M059J (cell line): ENCODE data around the gene EFS. TPM values are rescaled to one million over a fixed set of nuclear protein-coding genes. Genes with fewer than 3 reads are reported as not detected.
"Not testable (repeated sequence)": the region's sequence is repeated elsewhere in the genome, so short reads cannot be mapped to it uniquely, and the experiment has no call there.

Experiments
- DNase-seq: peaks from one replicate; pipeline ENCODE4 v3.0.0-alpha.2; 2012; ENCODE audit warnings: low read depth
- total RNA-seq: library from RNA; depleted of rRNA; stranded (reverse); fragments of >200 nt; shearing (Covaris generic); gene quantifications from 2 replicates; pipeline ENCODE4 v1.2.3, GENCODE V29; 2014; rRNA removed

Gene EFS
- 0.12 and 0.64 TPM in 2 replicates for total RNA-seq

- DNase-seq, result no peak
These were observed at the start of gene EFS for GRCh38 chr14:23365036-23365731. EFS (minus strand) TSS chr14:23365172; CDS start chr14:23365025, 147 bp downstream.

- DNase-seq, result no peak
These were observed 49.3 kb upstream of the EFS start for GRCh38 chr14:23414254-23414653.

GRCh38 chr14:23413681-23414080, 48.7 kb upstream of the EFS start:
- no peak for DNase-seq

- DNase-seq, result no peak
These were observed 46.9 kb upstream of the EFS start for GRCh38 chr14:23411563-23412525.

GRCh38 chr14:23409966-23410635, 45.1 kb upstream of the EFS start:
- no peak for DNase-seq

GRCh38 chr14:23409475-23409874, 44.5 kb upstream of the EFS start:
- no peak for DNase-seq

GRCh38 chr14:23408307-23408630, 43.3 kb upstream of the EFS start:
- no peak for DNase-seq

GRCh38 chr14:23407516-23408306, 42.7 kb upstream of the EFS start, which contains the start of gene MYH6:
MYH6 (minus strand) TSS chr14:23408273; CDS start chr14:23407223, 1,050 bp downstream.
- DNase-seq, result no peak

- no peak for DNase-seq
These were observed 41.9 kb upstream of the EFS start for GRCh38 chr14:23406725-23407355.

GRCh38 chr14:23406244-23406643, 41.3 kb upstream of the EFS start:
- DNase-seq, result peak; percentile 40

- DNase-seq, result no peak
These were observed 40.6 kb upstream of the EFS start for GRCh38 chr14:23405516-23406025.

- DNase-seq, result no peak
These were observed 40.1 kb upstream of the EFS start for GRCh38 chr14:23405096-23405495.

GRCh38 chr14:23404331-23404900, 39.4 kb upstream of the EFS start:
- no peak for DNase-seq

GRCh38 chr14:23403908-23404307, 38.9 kb upstream of the EFS start:
- no peak for DNase-seq

- DNase-seq, result no peak
These were observed 38.1 kb upstream of the EFS start for GRCh38 chr14:23403139-23403438.

GRCh38 chr14:23402296-23403138, 37.5 kb upstream of the EFS start:
- DNase-seq, result no peak

GRCh38 chr14:23401291-23401690, 36.3 kb upstream of the EFS start:
- DNase-seq, result no peak

- DNase-seq, result not testable (repeated sequence)
These were observed 35.7 kb upstream of the EFS start for GRCh38 chr14:23400496-23401149.

- no peak for DNase-seq
These were observed 34.6 kb upstream of the EFS start for GRCh38 chr14:23399591-23399990.
